Transverse colon (tissue), 4 donors: Measurements from ENCODE around the gene RB1. TPM values are rescaled to one million over a fixed set of nuclear protein-coding genes. Genes with fewer than 3 reads are reported as not detected.

Source experiments
- DNase-seq: peaks from one replicate; pipeline ENCODE4 v3.0.0-alpha.2; 2019
- H3K27ac ChIP-seq, 4 donors: fragments of 200-600 bp; sonication (generic); 2 replicates each; pipeline ENCODE4 v1.5.1; 2016 to 2018; ENCODE audit warnings: inconsistent platforms in 4 of 4
- H3K27me3 ChIP-seq: fragments of 200-600 bp; sonication (generic); 2 replicates; pipeline ENCODE4 v1.5.1; 2017; ENCODE audit warnings: inconsistent platforms
- H3K36me3 ChIP-seq, 4 donors: fragments of 200-600 bp; sonication (generic); 2 replicates each; pipeline ENCODE4 v1.5.1; 2017 to 2019; ENCODE audit warnings: inconsistent platforms in 4 of 4
- H3K4me1 ChIP-seq, 4 donors: fragments of 200-600 bp; sonication (generic); 2 replicates each; pipeline ENCODE4 v1.5.1; 2017 to 2020; ENCODE audit warnings: inconsistent platforms in 4 of 4
- H3K4me3 ChIP-seq, 4 donors: fragments of 200-600 bp; sonication (generic); 1 replicate in 1 of 4; 2 replicates in 3 of 4; pipeline versions ENCODE4 v1.5.1 to v1.6.1; 2017 to 2019; ENCODE audit warnings: inconsistent platforms in 4 of 4
- H3K9me3 ChIP-seq, 2 donors: fragments of 200-600 bp; sonication (generic); 2 replicates each; pipeline ENCODE4 v1.5.1; 2017 to 2019; ENCODE audit warnings: inconsistent platforms in 2 of 2
- CTCF ChIP-seq, 5 experiments: fragments of 200-600 bp in 3 of 5; fragments of 450-650 bp in 2 of 5; sonication (generic) in 3 of 5; IDR thresholded peaks; 1 replicate in 2 of 5; 2 replicates in 3 of 5; pipeline ENCODE4 v1.5.1; 2016 to 2017; ENCODE audit warnings: antibody characterized with exemption in 5 of 5, inconsistent platforms in 3 of 5, mild to moderate bottlenecking in 2 of 5, moderate library complexity in 1 of 5
- EP300 ChIP-seq: sonication (generic); formaldehyde crosslinking; IDR thresholded peaks from one replicate; pipeline ENCODE4 v1.6.1; 2017; ENCODE audit warnings: antibody characterized with exemption, low read depth
- POLR2A ChIP-seq: fragments of 450-650 bp; IDR thresholded peaks from one replicate; pipeline ENCODE4 v1.6.1; 2016; ENCODE audit warnings: antibody characterized with exemption, mild to moderate bottlenecking, moderate library complexity
- POLR2AphosphoS5 ChIP-seq, 3 donors: sonication (generic); formaldehyde crosslinking; IDR thresholded peaks; one replicate each; pipeline ENCODE4 v1.6.1; 2016; ENCODE audit warnings: antibody characterized with exemption in 3 of 3
- WGBS, 2 donors: methylation state at CpG; one replicate each; pipeline ENCODE4 v1.1.5; 2018; ENCODE audit warnings: low coverage in 1 of 2; 5-methylcytosine and 5-hydroxymethylcytosine counted together
- in situ Hi-C, 4 donors: fragments of 200-750 bp; cut with MboI; loops; one replicate each; pipeline versions ENCODE4 v1.15.0 to v1.15.1; 2017; ENCODE audit warnings: low sequenced_read_pairs in 3 of 4, low pct_ligation_motif_present in 1 of 4, low pct_unique_long_range_greater_than_20kb in 1 of 4
- intact Hi-C: fragments of 100-400 bp; cut with DNase I; formaldehyde crosslinking; loops from one replicate; pipeline ENCODE4 v1.15.1; 2023; ENCODE audit warnings: low total_unique reads
- total RNA-seq, 4 donors: library from RNA; depleted of rRNA; stranded (reverse); fragments of >200 nt; gene quantifications; one replicate each; pipeline ENCODE4 v1.1.0, GENCODE V29; 2016

The RB1 gene
- total RNA-seq, 4 donors from 2014 or later, result 14.6 to 31.0 (median 23.2) TPM

GRCh38 chr13:48304143-48304876, 759 bp downstream of the RB1 start:
- Histone ChIP-seq H3K27me3 (no peaks in the 10 kb centered on the region), H3K4me3 (peak overlapping the region; percentile 85 to 98 (median 90)), H3K27ac (peak overlapping the region; percentile 98 to 100 (median 99)), H3K9me3 (no peaks in the 10 kb centered on the region), H3K4me1 (peaks cover 6 to 28% (median 16%) of the 10 kb centered on the region in 4 donors), H3K36me3 (peaks cover 0 to 4% (median 0%) of the 10 kb centered on the region in 4 donors)
- 0 to 2% methylated on average over 12 to 33 of the region's 36 CpGs for WGBS, 2 donors
- in situ Hi-C loops (loop anchor here in 1 of 4 donors (25.0 kb wide), 1 partner anchor 283 kb away; no protein-coding TSS in a partner anchor), intact Hi-C loops (no loop called here)
- TF ChIP-seq POLR2AphosphoS5 (IDR thresholded peaks at IDR 0.05) (peak in 2 of 3 donors; percentile 44 to 46), EP300 (no peak)
- DNase-seq, result peak; percentile 57

GRCh38 chr13:48311223-48311622, 7.7 kb downstream of the RB1 start:
- TF ChIP-seq CTCF (IDR thresholded peaks at IDR 0.05) (no peak), POLR2A (no peak), EP300 (no peak), POLR2AphosphoS5 (IDR thresholded peaks at IDR 0.05) (no peak)
- Histone ChIP-seq H3K4me3 (no peak overlapping the region), H3K27ac (no peak overlapping the region), H3K9me3 (no peaks in the 10 kb centered on the region), H3K4me1 (peaks cover 0 to 14% (median 1%) of the 10 kb centered on the region in 4 donors), H3K36me3 (peaks cover 0 to 4% (median 0%) of the 10 kb centered on the region in 4 donors), H3K27me3 (no peaks in the 10 kb centered on the region)
- DNase-seq, result no peak
- in situ Hi-C loops (loop anchor here in 1 of 4 donors (25.0 kb wide), 1 partner anchor 276 kb away; no protein-coding TSS in a partner anchor), intact Hi-C loops (no loop called here)
- WGBS, 2 donors, result 60 to 92% methylated on average over 1 of the region's 1 CpG

- Histone ChIP-seq H3K4me3 (no peak overlapping the region), H3K27me3 (no peaks in the 10 kb centered on the region), H3K9me3 (no peaks in the 10 kb centered on the region), H3K36me3 (no peaks in the 10 kb centered on the region), H3K27ac (no peak overlapping the region), H3K4me1 (no peaks in the 10 kb centered on the region)
- 90 to 96% methylated on average over 5 to 17 of the region's 17 CpGs for WGBS, 2 donors
- intact Hi-C loops (no loop called here), in situ Hi-C loops (loop anchor here in 1 of 4 donors (25.0 kb wide), 1 partner anchor 271 kb away; no protein-coding TSS in a partner anchor)
- no peak for DNase-seq
- TF ChIP-seq POLR2AphosphoS5 (IDR thresholded peaks at IDR 0.05), result no peak
Measured at GRCh38 chr13:48315969-48316650, 12.6 kb downstream of the RB1 start.

GRCh38 chr13:48316826-48317510, 13.4 kb downstream of the RB1 start:
- WGBS, 2 donors, result 94 to 96% methylated on average over 16 to 43 of the region's 43 CpGs
- TF ChIP-seq EP300 (no peak), POLR2A (no peak), POLR2AphosphoS5 (IDR thresholded peaks at IDR 0.05) (no peak), CTCF (IDR thresholded peaks at IDR 0.05) (no peak)
- intact Hi-C loops (no loop called here), in situ Hi-C loops (loop anchor here in 1 of 4 donors (25.0 kb wide), 1 partner anchor 270 kb away; no protein-coding TSS in a partner anchor)
- H3K27ac ChIP-seq, result peak overlapping the region in 1 of 4 donors; percentile 32
- no peak overlapping the region for H3K4me3 ChIP-seq
- no peaks in the 10 kb centered on the region for H3K4me1 ChIP-seq
- peaks cover 0 to 4% of the 10 kb centered on the region in 2 donors for H3K9me3 ChIP-seq
- no peaks in the 10 kb centered on the region for H3K27me3 ChIP-seq
- no peaks in the 10 kb centered on the region for H3K36me3 ChIP-seq
- no peak for DNase-seq
